ENCODE results near the gene MAML3.
A peak's percentile ranks its signal among the peaks of the same experiment; 100 is the strongest.

Gene MAML3

GRCh38 chr4:139806929-139807328 is 347.1 kb downstream of the MAML3 start:
- DNase-seq: no peak

- no peak for DNase-seq
These were observed 351.1 kb downstream of the MAML3 start for GRCh38 chr4:139802931-139803330.

- no peak for DNase-seq
These were observed 351.5 kb downstream of the MAML3 start for GRCh38 chr4:139802488-139802887.

- no peak for DNase-seq
These were observed 352.1 kb downstream of the MAML3 start for GRCh38 chr4:139801895-139802294.

- DNase-seq: no peak
These were observed 353.9 kb downstream of the MAML3 start for GRCh38 chr4:139800082-139800481.

GRCh38 chr4:139799615-139800014 is 354.4 kb downstream of the MAML3 start:
- no peak for DNase-seq

GRCh38 chr4:139798456-139798855 is 355.5 kb downstream of the MAML3 start:
- DNase-seq: no peak

GRCh38 chr4:139797287-139797686 is 356.7 kb downstream of the MAML3 start:
- DNase-seq: no peak

GRCh38 chr4:139795527-139796314 is 358.3 kb downstream of the MAML3 start:
- no peak for DNase-seq

- DNase-seq: no peak
These were observed 359.6 kb downstream of the MAML3 start for GRCh38 chr4:139794158-139794954.

- no peak for DNase-seq
These were observed 362.3 kb downstream of the MAML3 start for GRCh38 chr4:139791681-139792080.

- DNase-seq: no peak
These were observed 363.7 kb downstream of the MAML3 start for GRCh38 chr4:139790291-139790690.

GRCh38 chr4:139789096-139789654 is 364.8 kb downstream of the MAML3 start:
- peak in 3 of 4 experiments; percentile 49 to 56 (median 51) for DNase-seq

GRCh38 chr4:139786494-139787354 is 367.3 kb downstream of the MAML3 start:
- peak; percentile 43 to 73 (median 62) for DNase-seq

GRCh38 chr4:139785356-139785755 is 368.6 kb downstream of the MAML3 start:
- no peak for DNase-seq

- DNase-seq: no peak
These were observed 370.1 kb downstream of the MAML3 start for GRCh38 chr4:139783741-139784484.

- DNase-seq: no peak
These were observed 371.0 kb downstream of the MAML3 start for GRCh38 chr4:139782926-139783522.

- DNase-seq: peak in 2 of 4 experiments; percentile 53 to 56
These were observed 372.9 kb downstream of the MAML3 start for GRCh38 chr4:139781066-139781465.

GRCh38 chr4:139779691-139780090 is 374.3 kb downstream of the MAML3 start:
- DNase-seq: no peak

- no peak for DNase-seq
These were observed 376.2 kb downstream of the MAML3 start for GRCh38 chr4:139777757-139778156.

GRCh38 chr4:139776235-139776634 is 377.7 kb downstream of the MAML3 start:
- no peak for DNase-seq
